NCI-H2171 treated with DMSO at 0.1 percent for 48 hours (cell line): Measurements from ENCODE around the gene SLC28A1.
"Not testable (repeated sequence)": the region's sequence is repeated elsewhere in the genome, so short reads cannot be mapped to it uniquely, and the experiment has no call there.

Experiments
- DNase-seq: peaks from one replicate; lab custom pipeline; 2025; lab: John Stamatoyannopoulos, UW

SLC28A1 gene

GRCh38 chr15:84973492-84974460 lies 89.3 kb downstream of the SLC28A1 start:
- no peak for DNase-seq

DNA sequence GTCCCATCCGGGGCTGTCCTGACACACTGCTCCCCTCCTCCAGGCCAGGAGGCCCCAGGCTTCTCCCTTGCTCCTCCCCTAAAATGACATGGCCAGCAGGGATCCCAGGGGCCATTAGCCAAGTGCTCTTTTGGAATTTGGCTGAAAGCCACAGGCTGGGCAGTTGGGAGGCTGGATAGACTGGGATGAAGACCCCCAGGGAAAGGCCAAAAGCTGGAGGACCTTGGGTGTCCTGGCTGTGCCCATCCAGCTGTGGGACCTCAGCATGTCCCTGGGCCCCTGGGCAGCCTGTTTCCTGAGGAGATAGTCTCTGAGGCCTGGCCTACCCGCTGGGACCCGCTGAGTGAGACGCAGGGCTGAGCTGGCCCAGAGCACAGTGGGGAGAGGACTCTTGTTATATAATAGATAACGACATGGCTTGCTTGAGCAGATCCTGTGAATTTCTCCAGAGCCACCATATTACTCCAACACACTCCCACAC lies 91.4 kb downstream of the SLC28A1 start:
- no peak for DNase-seq

- no peak for DNase-seq
Observed at GRCh38 chr15:84976746-84977345, 92.4 kb downstream of the SLC28A1 start.

DNA sequence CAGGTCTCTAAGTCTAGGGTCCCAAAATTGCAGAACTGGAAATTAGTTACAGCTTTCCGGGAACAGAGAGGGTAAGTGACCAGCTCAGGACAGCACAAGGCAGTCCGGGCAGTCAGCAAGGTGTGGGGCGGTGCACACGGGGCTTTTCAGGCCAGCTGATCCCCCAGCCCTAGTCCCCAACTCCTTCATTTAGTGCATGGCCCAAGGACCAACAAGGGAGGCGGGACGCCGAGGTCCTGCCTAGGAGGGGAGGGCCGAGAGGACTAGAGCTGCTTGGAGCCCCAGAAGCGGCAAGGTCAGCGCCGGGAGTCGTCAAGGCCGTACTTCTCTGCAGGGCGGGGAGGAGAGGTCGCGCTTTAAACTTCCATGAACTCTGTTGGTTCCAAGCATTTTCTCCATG lies 95.2 kb downstream of the SLC28A1 start:
- no peak for DNase-seq

- peak; percentile 87 for DNase-seq
Observed at GRCh38 chr15:84980196-84981053, 96.0 kb downstream of the SLC28A1 start.

- DNase-seq, result peak; percentile 94
Observed at GRCh38 chr15:84981054-84981710, 96.7 kb downstream of the SLC28A1 start.

GRCh38 chr15:84981711-84982300 lies 97.3 kb downstream of the SLC28A1 start, which contains the start of gene PDE8A:
Gene PDE8A (plus strand): TSS chr15:84981856. CDS start chr15:84982163, 307 bp downstream.
- DNase-seq, result peak; percentile 37

- no peak for DNase-seq
Observed at GRCh38 chr15:84982301-84982920, 97.9 kb downstream of the SLC28A1 start.

DNA sequence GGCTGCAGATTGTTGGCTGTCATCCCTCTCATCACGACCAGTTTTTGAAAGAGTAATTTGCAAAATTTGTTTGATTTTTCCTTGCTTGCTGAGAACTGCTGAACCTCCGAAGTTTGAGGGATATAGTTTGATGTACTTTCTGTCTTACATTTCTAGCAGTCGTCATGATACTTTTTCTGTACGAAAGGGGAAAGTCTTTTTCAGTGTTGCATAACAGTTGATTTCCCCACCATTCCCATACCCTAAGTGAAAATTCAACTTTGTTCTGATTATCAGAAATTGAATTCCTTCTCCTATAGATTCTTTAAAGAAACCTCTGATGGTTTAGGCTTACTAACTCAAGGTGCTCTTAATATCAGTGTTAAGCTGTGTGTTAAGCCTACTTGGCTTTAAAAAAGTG lies 98.8 kb downstream of the SLC28A1 start:
- no peak for DNase-seq

DNA sequence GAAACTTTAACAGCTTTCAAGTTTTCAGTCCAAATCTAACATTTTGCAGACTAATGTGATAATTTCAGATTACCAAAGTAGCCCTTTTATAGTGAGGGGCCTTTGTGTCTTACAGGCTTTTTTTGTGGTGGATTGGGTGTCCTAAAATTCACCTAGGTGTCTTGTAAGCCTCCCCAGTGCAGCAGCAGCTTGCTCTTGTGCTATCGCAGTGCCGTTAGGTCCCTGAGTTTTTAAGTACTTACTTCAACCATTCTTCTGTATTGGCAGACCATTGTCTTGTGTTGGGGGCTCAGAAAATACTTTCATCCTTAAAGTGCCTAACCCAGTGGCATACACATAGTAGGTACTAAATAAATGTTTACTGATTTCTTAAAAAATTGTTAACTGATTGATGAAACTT lies 99.2 kb downstream of the SLC28A1 start:
- no peak for DNase-seq

- no peak for DNase-seq
Observed at GRCh38 chr15:84985158-84985557, 100.7 kb downstream of the SLC28A1 start.

GRCh38 chr15:84987351-84987750 lies 102.9 kb downstream of the SLC28A1 start:
- DNase-seq, result not testable (repeated sequence)

DNA sequence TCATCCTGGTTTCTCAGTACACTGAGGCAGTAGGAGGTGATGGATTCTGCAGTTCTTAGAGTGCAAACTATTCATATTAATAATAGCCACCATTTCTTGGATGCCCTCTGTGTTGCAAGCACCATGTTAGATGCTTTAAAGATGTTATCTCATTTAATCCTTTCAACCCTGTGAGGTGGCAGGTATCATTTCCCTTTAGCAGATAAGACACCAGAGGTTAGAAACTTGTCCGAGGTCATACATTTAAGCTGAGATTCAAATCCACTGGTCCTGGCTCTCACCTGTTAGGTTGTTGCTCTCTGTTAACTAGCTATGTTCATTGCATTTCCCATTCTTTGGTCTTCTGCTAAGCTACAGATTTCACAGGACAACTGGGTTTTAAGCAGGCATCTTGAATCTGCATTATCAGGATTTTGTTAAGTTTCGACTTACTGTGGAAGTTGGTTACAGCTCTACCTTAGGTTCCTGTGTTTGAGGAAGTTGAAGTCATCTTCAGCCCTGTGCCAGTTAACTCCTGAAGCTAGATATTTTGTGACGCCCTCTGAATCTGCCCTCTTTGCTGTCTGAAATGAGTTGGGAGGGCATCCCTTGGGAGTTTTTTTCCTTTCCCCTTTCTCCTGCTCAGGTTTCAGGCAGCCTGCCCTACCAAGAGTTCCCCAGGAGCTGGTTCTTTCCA lies 103.6 kb downstream of the SLC28A1 start:
- peak; percentile 72 for DNase-seq

DNA sequence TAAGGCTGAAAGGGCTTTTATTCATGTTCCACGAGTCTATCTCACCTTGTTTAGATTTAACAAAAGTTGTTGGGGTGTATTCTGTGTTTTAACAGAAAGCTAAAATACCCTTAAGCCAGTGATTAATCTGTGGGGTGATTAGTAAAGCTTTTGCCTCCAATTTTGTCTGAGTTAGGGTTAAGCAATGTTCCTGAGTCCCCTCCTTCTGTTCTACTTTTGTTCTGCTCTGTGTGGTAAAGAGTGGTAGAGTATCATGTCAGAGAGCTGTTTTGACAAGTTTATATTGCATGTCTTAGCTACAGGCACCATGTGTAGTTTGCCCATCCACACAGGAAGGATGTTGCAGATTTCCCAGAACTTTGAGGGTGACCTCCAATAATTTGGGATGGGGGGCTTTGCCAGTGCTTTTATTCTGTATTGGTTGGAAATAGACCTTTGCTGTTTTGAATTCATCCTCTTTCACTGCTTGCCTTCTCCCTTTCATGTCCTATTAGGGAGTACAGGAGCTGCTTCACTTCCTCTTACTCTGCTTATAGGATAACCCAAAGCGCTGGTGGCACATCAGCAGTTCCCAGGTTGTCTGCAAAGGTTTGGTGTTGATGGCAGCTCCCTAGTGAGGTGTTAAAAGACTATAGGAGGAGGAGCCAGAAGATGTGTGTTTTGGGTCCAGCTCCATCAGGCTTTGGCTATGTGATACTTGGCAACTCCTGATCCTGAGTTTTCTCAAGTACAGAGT lies 104.6 kb downstream of the SLC28A1 start:
- DNase-seq, result no peak

- DNase-seq, result no peak
Observed at GRCh38 chr15:84990507-84990906, 106.0 kb downstream of the SLC28A1 start.

DNA sequence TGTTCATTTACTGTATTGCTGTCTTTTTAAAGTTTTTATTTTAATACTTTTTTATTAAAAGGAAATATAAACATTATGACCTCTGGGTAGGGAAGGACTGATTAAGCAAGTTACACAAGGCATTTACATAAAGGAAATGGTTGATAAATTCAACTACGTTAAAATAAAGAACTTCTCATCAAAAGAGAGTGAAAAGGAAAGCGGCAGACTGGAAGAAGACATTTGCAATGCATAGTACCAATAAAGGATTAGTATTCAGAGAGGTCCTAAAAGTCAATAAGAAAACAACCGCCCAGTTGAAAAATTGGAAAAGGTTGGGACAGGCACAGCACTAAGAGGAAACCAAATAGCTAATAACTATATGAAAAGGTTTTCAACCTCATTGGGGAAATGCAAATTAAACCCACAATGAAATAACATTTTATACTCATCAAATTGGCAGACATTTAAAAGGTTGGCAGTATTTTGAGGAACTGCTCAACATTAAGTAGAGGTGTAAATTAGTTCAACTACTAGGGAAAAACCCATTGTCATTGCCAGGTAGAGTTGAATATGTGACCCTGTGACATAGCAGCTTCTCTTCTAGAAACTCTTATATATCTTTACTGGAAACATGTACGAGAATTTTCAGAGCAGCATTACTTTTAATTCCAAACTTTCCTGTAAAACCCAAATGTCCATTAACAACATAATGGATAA lies 106.7 kb downstream of the SLC28A1 start:
- no peak for DNase-seq

- no peak for DNase-seq
Observed at GRCh38 chr15:84992157-84992944, 107.9 kb downstream of the SLC28A1 start.
